GM12892 (cell line): ENCODE results near the gene KANTR.
A peak's percentile ranks its signal among the peaks of the same experiment; 100 is the strongest.

Experiments used
- DNase-seq: peaks from one replicate; pipeline ENCODE4 v3.0.0; 2011; ENCODE audit not compliant: insufficient read length
- FAIRE-seq: peaks from 2 replicates; lab custom pipeline; 2011; peaks lifted over from hg19 to GRCh38; lab: Jason Lieb, UNC
- POLR2A ChIP-seq: IDR thresholded peaks from 2 replicates; pipeline ENCODE4 v1.6.1; 2011; ENCODE audit warnings: low read depth, low read length, control low read depth
- POLR2AphosphoS5 ChIP-seq: IDR thresholded peaks from 2 replicates; pipeline ENCODE4 v1.6.1; 2011; ENCODE audit warnings: low read depth, low read length, control low read depth
- TAF1 ChIP-seq: IDR thresholded peaks from 2 replicates; pipeline ENCODE4 v1.6.1; 2011; ENCODE audit warnings: low read depth, mild to moderate bottlenecking, control low read depth, low read length, borderline replicate concordance

The KANTR gene

DNA sequence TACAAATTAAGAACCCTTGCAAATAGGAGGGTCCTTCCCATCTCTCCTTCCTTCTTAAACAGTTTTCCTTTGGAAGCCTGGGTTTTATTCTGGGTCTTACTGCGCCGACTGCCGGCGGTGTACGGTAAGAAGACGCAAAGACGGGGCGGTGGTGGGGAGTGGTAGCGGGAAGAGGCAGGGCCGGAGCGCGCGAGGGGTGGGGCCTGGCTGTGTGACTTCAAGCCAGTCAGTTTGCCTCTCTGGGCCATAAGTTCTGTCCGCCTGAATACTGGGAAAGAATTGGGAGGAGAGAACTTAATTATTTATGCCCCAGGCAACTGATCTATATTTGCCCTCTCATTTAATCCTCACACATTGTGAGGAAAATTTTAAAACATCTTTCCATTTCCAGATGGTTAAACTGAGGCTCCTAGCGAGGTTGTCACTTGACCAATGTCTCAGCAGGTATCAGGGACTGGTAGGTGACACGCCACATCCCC is 726 bp upstream of the KANTR start:
- DNase-seq: peak; percentile 48
- TF ChIP-seq POLR2AphosphoS5 (no peak), POLR2A (no peak), TAF1 (no peak)
- peak; percentile 83 for FAIRE-seq

DNA sequence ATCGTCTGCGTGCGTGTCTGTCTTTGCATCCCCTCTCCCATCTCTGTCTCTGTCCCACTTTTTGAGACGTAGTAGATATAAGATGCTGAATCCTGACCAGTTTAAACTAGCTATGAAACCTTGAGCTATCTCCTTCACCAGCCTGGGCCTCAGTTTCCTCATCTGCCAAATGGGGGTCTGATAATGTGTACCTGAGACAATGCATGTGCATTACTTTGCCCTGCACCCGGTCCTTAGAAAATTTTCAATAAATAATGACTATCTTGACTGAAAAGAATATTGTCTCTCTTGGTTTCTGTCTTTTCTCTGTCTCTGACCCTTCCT is 602 bp downstream of the KANTR start:
- FAIRE-seq (peak; percentile 40), DNase-seq (no peak)
- no peak for TF ChIP-seq POLR2A
- TF ChIP-seq POLR2AphosphoS5: no peak
- TF ChIP-seq TAF1: no peak

DNA sequence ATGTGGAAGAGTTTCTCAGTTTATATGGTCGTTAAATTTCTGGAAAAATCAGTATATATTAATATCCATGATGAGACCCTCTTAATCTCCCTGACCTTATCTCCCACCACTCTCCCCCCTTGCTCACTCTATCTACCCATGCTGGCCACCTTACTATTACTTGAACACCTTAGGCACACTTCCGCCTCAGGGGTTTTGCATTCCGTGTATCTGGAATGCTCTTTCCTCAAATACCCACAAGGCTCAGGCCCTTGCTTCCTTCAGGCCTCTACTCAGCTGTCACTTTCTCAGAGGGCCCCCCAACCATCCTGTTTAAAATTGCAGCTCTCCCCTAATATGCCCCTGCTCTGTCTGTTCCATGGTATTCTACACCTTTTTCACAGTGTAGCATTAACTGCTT is 1.9 kb downstream of the KANTR start:
- FAIRE-seq (no peak), DNase-seq (no peak)
- TF ChIP-seq POLR2A (no peak), POLR2AphosphoS5 (no peak), TAF1 (no peak)

DNA sequence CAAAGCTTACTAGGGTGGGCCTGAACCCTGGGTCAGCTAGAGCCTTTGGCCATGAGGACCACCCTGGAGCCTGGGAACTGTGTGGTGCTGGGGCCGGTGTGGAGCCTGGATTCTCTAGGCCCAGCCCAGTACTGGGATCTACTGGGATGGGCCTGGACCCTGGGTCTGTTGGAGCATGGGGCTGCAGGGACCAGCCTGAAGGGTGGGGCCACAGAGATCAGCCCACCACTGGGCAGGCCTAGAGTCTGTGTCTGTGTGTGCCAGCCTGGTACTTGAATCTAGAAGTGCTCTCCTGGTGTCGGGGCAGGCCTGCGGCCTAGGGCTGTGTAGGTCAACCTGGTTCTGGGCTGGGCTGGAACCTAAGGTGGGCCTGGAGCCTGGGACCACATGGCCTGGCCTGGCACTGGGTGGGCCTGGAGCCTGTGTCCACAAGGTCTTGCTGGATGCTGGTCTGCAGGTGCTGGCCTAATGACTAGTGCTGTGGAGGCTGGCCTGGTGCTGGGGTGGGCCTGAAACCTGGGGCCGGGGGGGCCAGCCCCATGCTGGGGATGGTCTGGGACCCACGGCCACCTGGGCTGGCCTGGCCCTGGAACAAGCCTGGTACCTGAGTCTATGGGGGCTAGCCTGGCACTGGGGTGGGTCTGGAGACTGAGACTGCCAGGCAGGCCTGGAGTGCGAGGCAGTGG is 21.1 kb downstream of the KANTR start:
- FAIRE-seq (no peak), DNase-seq (no peak)
- TF ChIP-seq POLR2AphosphoS5: no peak
- TF ChIP-seq POLR2A: no peak
- TF ChIP-seq TAF1: no peak

DNA sequence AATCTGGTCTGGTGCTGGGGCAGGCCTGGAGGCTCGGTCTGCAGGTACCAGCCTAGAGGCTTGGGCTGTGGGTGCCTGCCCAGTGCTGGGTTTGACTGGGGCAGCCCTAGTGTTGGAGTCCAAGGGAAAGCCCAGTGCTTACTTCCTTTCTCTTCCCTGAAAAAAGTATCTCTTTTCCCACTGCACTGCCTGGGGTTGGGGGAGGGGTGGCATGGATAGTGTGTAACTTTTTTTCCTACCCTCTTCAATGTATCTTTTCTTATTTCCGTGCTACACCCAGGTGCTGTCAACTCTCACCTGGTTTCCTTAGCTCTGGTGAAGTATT is 21.6 kb downstream of the KANTR start:
- FAIRE-seq (no peak), DNase-seq (no peak)
- TF ChIP-seq POLR2AphosphoS5 (no peak), TAF1 (no peak), POLR2A (no peak)

DNA sequence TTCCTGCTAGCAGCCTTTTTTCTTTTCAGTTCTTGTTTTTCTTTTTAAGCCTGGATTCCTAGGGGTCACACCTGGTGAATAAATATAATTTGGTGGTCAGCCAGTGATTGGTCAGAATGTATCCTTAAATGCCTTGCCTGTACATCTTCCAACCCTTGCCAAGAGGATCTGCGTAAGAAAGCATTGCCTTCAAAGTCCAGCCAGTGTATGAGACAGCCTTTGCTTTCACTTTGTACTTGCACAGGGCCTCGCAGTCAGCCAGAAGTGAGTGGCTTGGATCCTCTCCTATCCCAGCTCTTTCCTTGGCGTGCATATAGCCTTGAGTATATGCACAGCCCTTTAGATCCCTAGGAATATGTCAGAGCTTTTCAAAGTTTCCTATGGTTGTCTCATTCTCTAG is 22.2 kb downstream of the KANTR start:
- TF ChIP-seq POLR2AphosphoS5 (no peak), TAF1 (no peak), POLR2A (no peak)
- DNase-seq (no peak), FAIRE-seq (no peak)

DNA sequence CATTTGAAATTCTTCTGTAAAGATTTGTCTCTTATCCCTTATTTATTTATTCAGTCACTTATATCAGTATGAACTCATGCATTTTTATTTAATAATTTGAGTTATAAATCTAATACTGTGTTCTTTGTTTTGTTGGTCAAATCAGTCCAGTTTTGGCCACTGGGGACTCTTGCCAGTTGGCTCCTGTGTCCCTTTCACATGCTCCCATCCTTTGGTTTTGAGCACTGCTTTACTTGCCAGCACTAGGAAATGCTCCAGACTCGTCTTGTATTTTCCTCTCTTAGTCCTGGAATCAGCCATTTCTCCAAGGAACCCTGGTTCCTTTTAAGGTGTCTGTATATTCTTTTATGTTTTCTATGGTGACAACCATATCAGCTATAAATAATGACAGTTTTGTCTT is 28.1 kb downstream of the KANTR start:
- FAIRE-seq: no peak
- TF ChIP-seq TAF1 (no peak), POLR2AphosphoS5 (no peak), POLR2A (no peak)
- no peak for DNase-seq

DNA sequence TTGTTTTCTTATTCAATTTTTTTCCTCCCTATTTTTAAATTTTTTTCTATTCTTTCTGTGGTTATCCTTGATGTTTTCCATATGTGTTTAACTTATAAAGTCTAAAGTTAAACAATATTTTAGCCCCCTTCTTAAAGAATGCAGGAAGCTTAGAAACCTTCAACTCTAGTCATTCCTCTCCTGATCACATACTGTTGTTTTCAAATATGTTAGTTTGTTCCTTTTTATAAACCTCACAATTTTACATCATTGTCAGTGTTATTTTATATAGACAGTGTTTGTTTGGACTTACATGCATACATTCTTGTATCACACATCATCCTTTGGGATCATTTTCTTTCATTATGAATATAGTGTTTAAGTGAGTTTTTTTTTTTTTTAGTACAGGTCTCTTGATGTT is 31.6 kb downstream of the KANTR start:
- FAIRE-seq: no peak
- no peak for TF ChIP-seq POLR2AphosphoS5
- TF ChIP-seq TAF1: no peak
- no peak for TF ChIP-seq POLR2A

DNA sequence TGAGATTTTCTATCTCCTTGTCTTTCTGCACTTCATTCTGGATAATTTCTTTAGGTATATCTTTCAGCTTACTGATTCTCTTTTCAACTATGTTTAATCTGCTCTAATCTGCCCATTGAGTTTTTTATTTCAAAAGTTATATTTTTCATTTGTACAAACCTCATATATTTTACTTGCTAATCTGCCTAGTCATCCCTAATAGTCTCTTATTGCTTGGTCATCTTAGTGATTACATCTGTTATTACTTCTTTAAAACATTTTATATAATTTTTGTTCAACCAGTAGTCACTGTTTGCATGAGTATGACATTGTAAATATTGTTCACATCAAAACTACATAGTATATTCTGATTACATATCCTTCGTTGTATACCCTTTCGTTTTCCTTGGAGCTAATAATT is 32.4 kb downstream of the KANTR start:
- no peak for DNase-seq
- TF ChIP-seq POLR2A: no peak
- no peak for FAIRE-seq

More for the DNA sequence above, 31.6 kb downstream of the KANTR start:
- no peak for DNase-seq

DNA sequence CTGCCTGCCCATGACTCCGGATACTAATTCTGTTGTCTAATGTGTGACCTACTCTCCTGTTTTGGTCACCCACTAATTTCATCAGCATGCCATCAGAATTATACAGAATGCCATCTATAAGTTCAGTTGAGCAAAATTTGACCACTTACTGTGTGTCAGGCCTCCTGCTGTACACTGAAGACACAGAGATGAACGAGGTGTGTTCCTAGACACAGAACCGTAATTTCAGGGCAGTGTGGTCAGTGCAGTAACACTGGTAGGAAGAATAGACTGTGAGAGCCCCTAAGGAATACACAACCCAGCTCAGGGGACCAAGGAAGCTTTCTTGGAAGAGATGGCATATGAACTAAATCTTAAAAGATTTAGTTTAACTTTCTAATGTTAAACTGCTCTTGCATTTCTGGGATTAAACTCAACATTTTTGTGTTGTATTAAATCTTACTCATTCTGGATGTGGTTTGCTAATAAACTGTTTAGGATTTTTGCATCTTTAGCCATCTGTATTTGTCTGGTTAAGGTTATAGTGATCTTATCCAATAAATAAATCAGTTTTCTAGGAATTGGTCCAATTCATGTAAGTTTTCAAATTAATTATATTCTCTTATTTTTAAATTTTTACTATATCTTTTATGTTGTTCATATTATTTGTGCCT is 34.3 kb downstream of the KANTR start:
- no peak for DNase-seq
- no peak for TF ChIP-seq TAF1
- TF ChIP-seq POLR2AphosphoS5: no peak
- TF ChIP-seq POLR2A: no peak
- FAIRE-seq: no peak

DNA sequence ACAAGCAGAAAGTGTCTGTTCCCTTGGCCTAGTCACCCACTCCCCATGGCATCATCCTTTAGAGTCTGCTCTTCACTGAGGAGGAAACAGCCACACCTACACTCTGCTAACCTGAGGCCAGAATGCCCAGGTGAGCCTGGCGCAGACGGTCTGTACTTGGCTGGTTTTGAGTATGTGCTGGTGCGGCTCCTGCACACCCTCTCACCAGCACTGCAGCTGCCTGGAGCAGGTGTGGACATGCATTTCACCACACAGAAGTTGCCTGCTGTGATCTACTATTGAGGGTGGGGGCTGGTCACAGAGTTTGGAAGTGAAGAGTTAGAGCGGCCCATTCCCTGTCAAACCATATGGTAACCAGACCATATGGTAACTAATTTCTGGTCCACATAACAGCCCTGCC is 39.5 kb downstream of the KANTR start:
- TF ChIP-seq POLR2AphosphoS5: no peak

DNA sequence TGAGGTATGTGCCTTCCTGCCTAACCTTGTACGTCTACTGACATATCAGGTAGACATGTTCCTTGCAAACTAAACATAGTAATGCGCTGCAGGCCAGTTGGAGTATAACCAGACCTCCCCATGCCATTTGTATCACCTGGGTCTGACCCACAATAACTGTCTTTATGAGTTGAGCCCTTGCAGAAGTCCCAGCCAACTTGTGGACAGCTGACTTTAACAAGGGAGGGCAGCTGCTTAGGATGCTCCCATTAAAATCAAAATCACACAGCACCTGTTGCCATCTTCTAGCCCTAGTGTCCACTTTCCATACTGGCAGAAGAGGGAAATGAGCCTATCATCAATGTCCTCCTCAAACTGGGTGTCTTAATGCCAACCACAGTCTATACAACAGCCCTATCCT is 41.6 kb downstream of the KANTR start:
- no peak for TF ChIP-seq TAF1
- no peak for TF ChIP-seq POLR2A
- TF ChIP-seq POLR2AphosphoS5: no peak
- FAIRE-seq (no peak), DNase-seq (no peak)

More for the DNA sequence above, 39.5 kb downstream of the KANTR start:
- no peak for DNase-seq
- no peak for FAIRE-seq

DNA sequence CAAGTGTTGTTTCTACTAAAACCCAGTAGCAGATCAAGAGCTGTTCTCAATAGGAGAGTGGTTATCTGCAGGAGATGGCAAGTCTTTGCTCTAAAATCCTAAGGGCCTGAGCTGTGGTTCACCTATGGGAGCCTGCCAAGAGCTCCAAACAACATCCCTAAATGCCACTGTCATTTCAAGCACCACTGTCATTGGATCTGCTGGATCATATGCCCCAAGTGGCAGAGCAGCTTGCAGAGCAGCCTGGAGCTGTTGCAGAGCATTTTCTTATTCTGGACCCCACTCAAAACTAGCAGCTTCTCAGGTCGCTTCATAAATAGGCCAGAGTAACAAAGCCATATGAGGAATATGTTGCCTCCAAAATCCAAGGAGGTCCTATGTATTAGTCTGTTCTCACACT is 59.6 kb downstream of the KANTR start:
- DNase-seq (no peak), FAIRE-seq (no peak)
- TF ChIP-seq TAF1 (no peak), POLR2AphosphoS5 (no peak), POLR2A (no peak)
